ENCODE results near the gene ARHGAP10.

DNA sequence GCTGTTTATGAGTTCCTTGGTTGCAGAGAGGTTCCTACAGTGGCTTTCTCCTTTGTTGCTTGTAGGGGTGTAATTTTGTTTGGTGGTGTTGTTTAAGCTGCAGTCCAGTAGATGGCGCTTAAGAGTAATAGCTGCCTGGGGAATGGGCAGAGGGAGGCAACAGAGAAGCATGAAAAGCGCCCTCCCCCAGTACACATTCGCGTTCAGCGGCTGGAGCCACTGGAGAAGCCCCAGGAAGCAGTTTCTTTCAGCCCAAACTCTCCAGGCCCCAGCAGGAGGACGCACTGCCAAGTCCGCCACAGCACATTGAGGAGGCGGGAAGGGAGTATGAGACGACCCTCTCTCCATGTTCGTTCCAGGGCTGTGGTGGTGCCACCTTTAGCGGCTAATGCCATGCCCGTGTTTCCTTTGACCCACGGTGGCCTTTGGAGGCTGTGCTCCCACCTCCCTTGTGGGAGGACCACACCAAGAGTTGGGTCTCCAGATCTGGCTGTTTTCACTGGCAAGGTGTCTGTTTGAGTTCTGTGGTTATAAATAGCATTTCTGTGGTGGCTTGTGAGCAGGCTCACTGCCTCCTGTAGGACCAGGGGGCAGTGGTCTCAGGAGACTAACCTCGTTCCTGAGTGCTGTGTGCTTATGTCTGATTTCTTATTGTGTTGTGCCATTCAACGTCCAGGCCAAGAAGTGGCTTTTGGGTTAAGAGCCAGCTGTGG, 252.3 kb downstream of the ARHGAP10 start:
- TF ChIP-seq, protein P1, sequence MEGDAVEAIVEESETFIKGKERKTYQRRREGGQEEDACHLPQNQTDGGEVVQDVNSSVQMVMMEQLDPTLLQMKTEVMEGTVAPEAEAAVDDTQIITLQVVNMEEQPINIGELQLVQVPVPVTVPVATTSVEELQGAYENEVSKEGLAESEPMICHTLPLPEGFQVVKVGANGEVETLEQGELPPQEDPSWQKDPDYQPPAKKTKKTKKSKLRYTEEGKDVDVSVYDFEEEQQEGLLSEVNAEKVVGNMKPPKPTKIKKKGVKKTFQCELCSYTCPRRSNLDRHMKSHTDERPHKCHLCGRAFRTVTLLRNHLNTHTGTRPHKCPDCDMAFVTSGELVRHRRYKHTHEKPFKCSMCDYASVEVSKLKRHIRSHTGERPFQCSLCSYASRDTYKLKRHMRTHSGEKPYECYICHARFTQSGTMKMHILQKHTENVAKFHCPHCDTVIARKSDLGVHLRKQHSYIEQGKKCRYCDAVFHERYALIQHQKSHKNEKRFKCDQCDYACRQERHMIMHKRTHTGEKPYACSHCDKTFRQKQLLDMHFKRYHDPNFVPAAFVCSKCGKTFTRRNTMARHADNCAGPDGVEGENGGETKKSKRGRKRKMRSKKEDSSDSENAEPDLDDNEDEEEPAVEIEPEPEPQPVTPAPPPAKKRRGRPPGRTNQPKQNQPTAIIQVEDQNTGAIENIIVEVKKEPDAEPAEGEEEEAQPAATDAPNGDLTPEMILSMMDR (conservative IDR thresholded peaks at IDR 0.05; ENCODE audit: low read depth, low read length) = peak; percentile 91
- TF ChIP-seq EZH2 (IDR thresholded peaks at IDR 0.05; ENCODE audit: borderline replicate concordance, low read depth, low read length, poor library complexity, severe bottlenecking) = no peak

All from A673 (cell line).